ENCODE results near the gene CYP1A1.

CYP1A1 gene

GRCh38 chr15:74768099-74768770 is 42.9 kb upstream of the CYP1A1 start:
- no peak for DNase-seq (ENCODE audit: low spot score)
- no peak for TF ChIP-seq CTCF (IDR thresholded peaks at IDR 0.05; ENCODE audit: extremely low read depth, missing control alignments)

GRCh38 chr15:74767167-74768098 is 42.1 kb upstream of the CYP1A1 start:
- DNase-seq (ENCODE audit: low spot score): no peak
- no peak for TF ChIP-seq CTCF (IDR thresholded peaks at IDR 0.05; ENCODE audit: extremely low read depth, missing control alignments)

- TF ChIP-seq CTCF (IDR thresholded peaks at IDR 0.05; ENCODE audit: extremely low read depth, missing control alignments): no peak
- DNase-seq (ENCODE audit: low spot score): no peak
Measured at GRCh38 chr15:74763416-74763815, 38.1 kb upstream of the CYP1A1 start.

DNA sequence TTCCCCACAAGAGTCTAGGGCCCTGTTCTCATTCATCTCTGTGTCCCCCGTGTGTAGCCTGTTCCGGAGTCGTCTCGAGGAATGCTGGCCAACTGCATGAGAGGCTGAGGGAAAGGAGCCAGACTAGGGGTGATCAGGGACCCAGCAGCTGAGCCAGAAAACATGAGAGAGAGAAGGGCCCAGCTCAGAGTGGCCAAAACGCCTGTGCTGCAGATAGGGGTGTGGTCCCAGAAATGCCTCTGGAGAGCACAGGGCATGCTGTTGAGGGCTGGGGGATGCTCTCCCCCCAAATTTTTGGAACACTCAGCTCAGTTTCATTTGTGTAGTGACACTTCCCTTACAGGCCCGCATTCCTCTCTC is 37.4 kb upstream of the CYP1A1 start:
- TF ChIP-seq CTCF (IDR thresholded peaks at IDR 0.05; ENCODE audit: extremely low read depth, missing control alignments): no peak

GRCh38 chr15:74758736-74759135 is 33.4 kb upstream of the CYP1A1 start:
- TF ChIP-seq CTCF (IDR thresholded peaks at IDR 0.05; ENCODE audit: extremely low read depth, missing control alignments): no peak

More for the DNA sequence above, 37.4 kb upstream of the CYP1A1 start:
- DNase-seq (ENCODE audit: low spot score): no peak

DNA sequence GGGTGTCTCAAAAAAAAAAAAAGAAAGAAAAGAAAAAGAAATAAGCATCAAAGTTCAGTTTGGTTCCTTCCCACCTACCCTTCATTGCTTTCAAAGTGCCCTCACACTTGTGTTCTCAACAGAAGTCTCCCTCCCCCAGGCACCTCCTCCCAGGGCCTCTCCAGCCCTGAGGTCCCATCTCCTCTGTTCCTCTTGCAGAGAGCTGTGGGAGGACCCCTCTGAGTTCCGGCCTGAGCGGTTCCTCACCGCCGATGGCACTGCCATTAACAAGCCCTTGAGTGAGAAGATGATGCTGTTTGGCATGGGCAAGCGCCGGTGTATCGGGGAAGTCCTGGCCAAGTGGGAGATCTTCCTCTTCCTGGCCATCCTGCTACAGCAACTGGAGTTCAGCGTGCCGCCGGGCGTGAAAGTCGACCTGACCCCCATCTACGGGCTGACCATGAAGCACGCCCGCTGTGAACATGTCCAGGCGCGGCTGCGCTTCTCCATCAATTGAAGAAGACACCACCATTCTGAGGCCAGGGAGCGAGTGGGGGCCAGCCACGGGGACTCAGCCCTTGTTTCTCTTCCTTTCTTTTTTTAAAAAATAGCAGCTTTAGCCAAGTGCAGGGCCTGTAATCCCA is 29.4 kb upstream of the CYP1A1 start:
- no peak for DNase-seq (ENCODE audit: low spot score)
- TF ChIP-seq CTCF (IDR thresholded peaks at IDR 0.05; ENCODE audit: extremely low read depth, missing control alignments): no peak

More at GRCh38 chr15:74758736-74759135, 33.4 kb upstream of the CYP1A1 start:
- DNase-seq (ENCODE audit: low spot score): no peak

DNA sequence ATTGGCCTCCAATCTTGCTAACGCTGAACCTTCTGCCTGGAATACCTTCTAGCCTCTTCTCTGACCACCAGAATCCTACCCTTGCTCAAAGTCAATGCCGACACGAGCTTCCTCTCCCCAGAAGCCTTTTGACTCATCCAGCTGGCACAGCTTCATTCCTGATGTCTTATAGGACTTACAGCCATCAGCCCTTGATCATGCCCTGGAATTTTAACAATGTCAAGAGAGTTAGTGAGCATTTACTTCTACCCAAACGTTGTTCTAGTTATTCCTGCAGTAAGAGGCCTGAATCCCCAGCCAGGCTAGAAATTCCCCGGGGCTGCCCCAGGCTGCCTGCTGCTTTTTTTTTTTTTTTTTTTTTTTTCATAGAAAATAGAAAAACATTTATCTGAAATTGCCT is 27.2 kb upstream of the CYP1A1 start:
- DNase-seq (ENCODE audit: low spot score): no peak
- no peak for TF ChIP-seq CTCF (IDR thresholded peaks at IDR 0.05; ENCODE audit: extremely low read depth, missing control alignments)
